NT2/D1 (cell line): ENCODE data around the gene PLA2G4D.

Experiments used
- SUZ12 ChIP-seq: IDR thresholded peaks from 2 replicates; pipeline ENCODE4 v1.6.1; 2011; ENCODE audit not compliant: insufficient read length, insufficient read depth; ENCODE audit errors: extremely low read depth
- YY1 ChIP-seq: IDR thresholded peaks from 2 replicates; pipeline ENCODE4 v1.6.1; 2011; ENCODE audit not compliant: insufficient read length, insufficient read depth
- ZNF274 ChIP-seq: IDR thresholded peaks from 2 replicates; pipeline ENCODE4 v1.6.1; 2011; ENCODE audit warnings: mild to moderate bottlenecking, low read depth, low read length

DNA sequence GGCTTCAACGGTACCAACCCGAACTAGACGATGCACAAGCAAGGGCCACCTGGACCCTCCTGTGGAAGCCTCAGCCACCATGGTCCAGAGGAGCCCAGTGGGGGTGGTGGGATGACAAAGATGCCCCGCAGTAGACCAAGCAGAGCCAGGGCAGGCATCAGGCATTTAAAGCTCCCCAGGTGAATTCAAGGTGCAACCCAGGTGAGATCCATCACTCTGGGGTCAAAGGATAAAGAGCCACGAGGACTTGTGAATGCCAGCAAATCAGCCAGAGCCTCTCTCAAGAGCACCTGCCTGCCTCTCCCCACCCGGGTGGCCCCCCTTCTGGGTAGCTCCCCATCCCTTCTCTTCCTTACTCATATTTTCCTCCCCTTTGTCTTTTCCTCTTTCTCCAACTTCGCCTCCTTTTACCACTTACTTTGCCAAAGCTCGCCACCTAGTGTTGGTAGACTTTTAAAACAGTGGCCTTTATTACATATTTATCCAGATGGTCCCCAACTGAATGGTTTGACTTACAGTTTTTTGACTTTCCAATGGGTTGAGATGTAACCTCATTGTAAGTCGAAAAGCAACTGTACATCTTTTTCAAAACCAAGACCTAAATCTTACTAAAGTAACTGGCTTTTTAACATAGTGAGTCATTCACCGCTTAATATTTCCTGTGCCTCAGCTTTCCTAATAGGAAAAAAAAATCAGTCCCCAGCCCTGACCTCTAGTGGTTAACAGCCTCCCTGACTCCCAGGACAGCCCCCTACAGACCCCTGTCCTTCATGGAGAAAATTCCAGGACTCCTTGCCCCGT is 43.3 kb upstream of the PLA2G4D start:
- TF ChIP-seq SUZ12: no peak
- TF ChIP-seq ZNF274: no peak
- no peak for TF ChIP-seq YY1
